GM23338 (cell line): ENCODE data around the gene MAD1L1. TPM values are rescaled to one million over a fixed set of nuclear protein-coding genes. Genes with fewer than 3 reads are reported as not detected.

Experiments used
- ATAC-seq: fragments of 200-7000 bp; cut with Tn5 transposase; 3 replicates; pipeline ENCODE4 v1.9.1; 2020
- DNase-seq: peaks from one replicate; pipeline ENCODE4 v3.0.0-alpha.2; 2015; ENCODE audit warnings: low spot score
- H2AFZ ChIP-seq: fragments of 200-600 bp; sonication (generic); 2 replicates; pipeline ENCODE4 v1.8.0; 2016; ENCODE audit warnings: antibody characterized with exemption, mild to moderate bottlenecking, moderate library complexity
- H3F3A ChIP-seq: fragments of 200-600 bp; sonication (generic); replicated peaks from 2 replicates; pipeline ENCODE4 v1.8.0; 2017; ENCODE audit warnings: antibody characterized with exemption, mixed run types, low read depth
- H3K27ac ChIP-seq: fragments of 200-600 bp; sonication (generic); 2 replicates; pipeline ENCODE4 v1.6.1; 2016; ENCODE audit warnings: low read depth
- H3K27me3 ChIP-seq: fragments of 200-600 bp; sonication (generic); 2 replicates; pipeline ENCODE4 v1.8.0; 2016; ENCODE audit warnings: mild to moderate bottlenecking, mixed run types, moderate library complexity; ENCODE audit not compliant: insufficient read depth
- H3K36me3 ChIP-seq: fragments of 200-600 bp; sonication (generic); 2 replicates; pipeline ENCODE4 v1.8.0; 2016; ENCODE audit warnings: mild to moderate bottlenecking; ENCODE audit not compliant: insufficient read depth
- H3K4me1 ChIP-seq: fragments of 200-600 bp; sonication (generic); 2 replicates; pipeline ENCODE4 v1.8.0; 2016; ENCODE audit warnings: mild to moderate bottlenecking, moderate library complexity; ENCODE audit not compliant: insufficient read depth
- H3K4me2 ChIP-seq: fragments of 200-600 bp; sonication (generic); 2 replicates; pipeline ENCODE4 v1.7.1; 2017; ENCODE audit warnings: mixed run types
- H3K4me3 ChIP-seq: fragments of 200-600 bp; sonication (generic); 2 replicates; pipeline ENCODE4 v1.6.1; 2016; ENCODE audit warnings: mixed run types
- H3K79me2 ChIP-seq: fragments of 200-600 bp; sonication (generic); replicated peaks from 2 replicates; pipeline ENCODE4 v1.8.0; 2017; ENCODE audit warnings: mild to moderate bottlenecking; ENCODE audit not compliant: insufficient read depth
- H3K9me2 ChIP-seq: fragments of 200-600 bp; sonication (generic); 2 replicates; pipeline ENCODE4 v1.8.0; 2017; ENCODE audit not compliant: insufficient read depth
- H4K20me1 ChIP-seq: fragments of 200-600 bp; sonication (generic); replicated peaks from 2 replicates; pipeline ENCODE4 v1.8.0; 2017; ENCODE audit warnings: mild to moderate bottlenecking; ENCODE audit not compliant: insufficient read depth
- H3K27ac Mint-ChIP-seq: 2 replicates; pipeline ENCODE4 v1.8.0; 2020; ENCODE audit warnings: inconsistent platforms, mild to moderate bottlenecking, moderate library complexity, mixed read lengths
- H3K27me3 Mint-ChIP-seq: 3 replicates; pipeline ENCODE4 v1.8.0; 2022; ENCODE audit warnings: low read depth, mild to moderate bottlenecking, moderate library complexity, mixed read lengths, inconsistent platforms; ENCODE audit not compliant: insufficient read depth, poor library complexity
- H3K36me3 Mint-ChIP-seq: 3 replicates; pipeline ENCODE4 v1.8.0; 2021; ENCODE audit warnings: low read depth, mild to moderate bottlenecking, inconsistent platforms, moderate library complexity, mixed read lengths
- H3K4me1 Mint-ChIP-seq: 3 replicates; pipeline ENCODE4 v1.8.0; 2020; ENCODE audit warnings: mild to moderate bottlenecking, inconsistent platforms, mixed read lengths
- H3K4me3 Mint-ChIP-seq: 3 replicates; pipeline ENCODE4 v1.8.0; 2021; ENCODE audit warnings: moderate library complexity, mild to moderate bottlenecking, inconsistent platforms, mixed read lengths
- H3K9me3 Mint-ChIP-seq: 3 replicates; pipeline ENCODE4 v1.8.0; 2020; ENCODE audit warnings: moderate library complexity, mild to moderate bottlenecking, inconsistent platforms, mixed read lengths
- CREB1 ChIP-seq: fragments of 250-450 bp; sonication (Bioruptor Pico); IDR thresholded peaks from 2 replicates; pipeline ENCODE4 v1.5.0; 2020; ENCODE audit warnings: low read depth, mild to moderate bottlenecking, moderate library complexity
- EZH2 ChIP-seq: fragments of 200-600 bp; sonication (generic); IDR thresholded peaks from one replicate; pipeline ENCODE4 v1.8.0; 2017; ENCODE audit warnings: antibody characterized with exemption, mild to moderate bottlenecking, low read depth; ENCODE audit not compliant: unreplicated experiment
- EZH2phosphoT487 ChIP-seq: fragments of 200-600 bp; sonication (generic); IDR thresholded peaks from one replicate; pipeline ENCODE4 v1.8.1; 2018; ENCODE audit warnings: antibody characterized with exemption; ENCODE audit not compliant: unreplicated experiment
- JUNB ChIP-seq: IDR thresholded peaks from one replicate; pipeline ENCODE4 v1.6.1; 2016; ENCODE audit warnings: antibody characterized with exemption; ENCODE audit not compliant: unreplicated experiment
- NANOG ChIP-seq: IDR thresholded peaks from 2 replicates; pipeline ENCODE4 v1.6.1; 2016; ENCODE audit warnings: antibody characterized with exemption, borderline replicate concordance
- POLR2AphosphoS5 ChIP-seq: IDR thresholded peaks from 2 replicates; pipeline ENCODE4 v1.6.1; 2016; ENCODE audit warnings: antibody characterized with exemption, low read depth
- STAT1 ChIP-seq: IDR thresholded peaks from one replicate; pipeline ENCODE4 v1.6.1; 2016; ENCODE audit warnings: antibody characterized with exemption; ENCODE audit not compliant: unreplicated experiment
- ZNF114 ChIP-seq: fragments of 250-450 bp; sonication (Bioruptor Pico); IDR thresholded peaks from 2 replicates; pipeline ENCODE4 v1.5.0; 2020; ENCODE audit warnings: mild to moderate bottlenecking, moderate library complexity
- ZNF331 ChIP-seq: fragments of 250-450 bp; sonication (Bioruptor Pico); IDR thresholded peaks from 2 replicates; pipeline ENCODE4 v1.5.0; 2020; ENCODE audit warnings: low read depth, mild to moderate bottlenecking, moderate library complexity
- polyA plus RNA-seq: library from polyadenylated mRNA; unstranded; fragments of >200 nt; fragmentation: Nextera tagmentation; extraction: Ambion mirVana; gene quantifications from 2 replicates; pipeline ENCODE4 v1.2.1, GENCODE V29; 2016
- total RNA-seq: library from RNA; depleted of rRNA; stranded (reverse); fragments of >200 nt; shearing (Covaris generic); gene quantifications from 2 replicates; pipeline ENCODE4 v1.2.3, GENCODE V29; 2014
- TF ChIP-seq, protein P1 (sequence below): IDR thresholded peaks from 2 replicates; pipeline ENCODE4 v1.6.1; 2016; ENCODE audit warnings: antibody characterized with exemption
- TF ChIP-seq, protein P2 (sequence below): IDR thresholded peaks from one replicate; pipeline ENCODE4 v1.6.1; 2018; ENCODE audit warnings: antibody characterized with exemption; ENCODE audit not compliant: unreplicated experiment
- TF ChIP-seq, protein P3 (sequence below), 2 experiments: fragments of 200-600 bp in 1 of 2; sonication (generic) in 1 of 2; conservative IDR thresholded peaks; 2 replicates each; pipeline versions ENCODE4 v1.5.1 to v1.6.1; 2016 to 2017; ENCODE audit warnings: antibody characterized with exemption in 2 of 2, low read depth in 2 of 2, mild to moderate bottlenecking in 2 of 2, moderate library complexity in 1 of 2
- TF ChIP-seq, protein P4 (sequence below): fragments of 250-450 bp; sonication (Bioruptor Pico); IDR thresholded peaks from 2 replicates; pipeline ENCODE4 v1.5.0; 2020; ENCODE audit warnings: mild to moderate bottlenecking, moderate library complexity

Gene MAD1L1
- total and polyA plus RNA-seq, 2 experiments from 2014 or later = 40.3 to 59.3 TPM

DNA sequence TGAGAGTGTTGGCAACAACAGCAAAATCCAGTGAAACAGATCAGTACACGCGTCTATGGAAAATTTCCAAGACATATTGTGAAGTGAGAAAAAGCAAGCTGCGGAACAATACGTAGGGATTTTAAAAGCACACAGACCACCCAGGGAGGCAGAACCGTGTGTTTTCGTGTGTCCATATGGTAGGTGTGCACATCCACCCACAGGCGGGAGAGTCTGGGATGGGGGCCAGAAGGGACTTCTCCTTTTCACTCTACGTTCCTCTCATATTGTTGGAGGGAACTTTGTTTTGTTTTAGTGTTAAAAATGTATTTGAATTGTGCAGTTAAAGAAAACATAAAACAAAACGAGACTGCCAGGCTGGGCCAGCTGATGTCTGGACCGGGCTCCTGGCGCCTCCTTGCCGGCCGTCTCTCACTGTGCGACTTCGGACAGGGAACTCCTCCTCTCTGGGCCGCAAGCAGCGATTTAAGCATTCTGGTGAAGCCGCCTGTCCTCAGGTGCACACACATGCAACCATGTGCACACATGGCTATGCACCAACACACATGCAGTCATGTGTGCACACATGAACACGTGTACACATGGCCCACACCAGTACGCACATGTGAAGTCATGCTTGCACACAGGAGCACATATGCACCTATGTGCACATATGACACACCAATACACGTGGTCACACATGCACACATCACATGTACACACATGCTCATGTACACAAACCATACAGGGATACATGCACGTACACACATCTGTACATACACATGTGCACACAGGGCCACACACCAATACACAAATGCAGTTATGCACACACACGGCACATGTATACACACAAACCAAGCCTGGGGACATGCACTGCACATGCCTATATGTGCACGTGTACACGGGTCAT lies 421.5 kb downstream of the MAD1L1 start:
- Histone ChIP-seq H3K27ac (no peak overlapping the region), H4K20me1 (no peaks in the 10 kb centered on the region), H2AFZ (no peak overlapping the region), H3K4me3 (no peak overlapping the region), H3K36me3 (no peaks in the 10 kb centered on the region), H3K79me2 (no peaks in the 10 kb centered on the region), H3F3A (no peaks in the 10 kb centered on the region), H3K4me2 (no peak overlapping the region), H3K4me1 (no peaks in the 10 kb centered on the region), H3K27me3 (no peaks in the 10 kb centered on the region), H3K9me2 (no peaks in the 10 kb centered on the region)
- H3K4me3 Mint-ChIP-seq = no peak overlapping the region
- H3K27me3 Mint-ChIP-seq = peaks cover 6% of the 10 kb centered on the region
- no peaks in the 10 kb centered on the region for H3K9me3 Mint-ChIP-seq
- H3K27ac Mint-ChIP-seq = no peak overlapping the region
- peaks cover 3% of the 10 kb centered on the region for H3K4me1 Mint-ChIP-seq
- no peaks in the 10 kb centered on the region for H3K36me3 Mint-ChIP-seq
- TF ChIP-seq POLR2AphosphoS5 = no peak
- no peak for TF ChIP-seq ZNF331 (CRISPR knock-in tag)
- no peak for TF ChIP-seq NANOG
- no peak for TF ChIP-seq EZH2phosphoT487
- no peak for TF ChIP-seq JUNB
- TF ChIP-seq ZNF114 (CRISPR knock-in tag) = no peak
- TF ChIP-seq, protein P1, sequence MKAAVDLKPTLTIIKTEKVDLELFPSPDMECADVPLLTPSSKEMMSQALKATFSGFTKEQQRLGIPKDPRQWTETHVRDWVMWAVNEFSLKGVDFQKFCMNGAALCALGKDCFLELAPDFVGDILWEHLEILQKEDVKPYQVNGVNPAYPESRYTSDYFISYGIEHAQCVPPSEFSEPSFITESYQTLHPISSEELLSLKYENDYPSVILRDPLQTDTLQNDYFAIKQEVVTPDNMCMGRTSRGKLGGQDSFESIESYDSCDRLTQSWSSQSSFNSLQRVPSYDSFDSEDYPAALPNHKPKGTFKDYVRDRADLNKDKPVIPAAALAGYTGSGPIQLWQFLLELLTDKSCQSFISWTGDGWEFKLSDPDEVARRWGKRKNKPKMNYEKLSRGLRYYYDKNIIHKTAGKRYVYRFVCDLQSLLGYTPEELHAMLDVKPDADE = no peak
- TF ChIP-seq, protein P2, sequence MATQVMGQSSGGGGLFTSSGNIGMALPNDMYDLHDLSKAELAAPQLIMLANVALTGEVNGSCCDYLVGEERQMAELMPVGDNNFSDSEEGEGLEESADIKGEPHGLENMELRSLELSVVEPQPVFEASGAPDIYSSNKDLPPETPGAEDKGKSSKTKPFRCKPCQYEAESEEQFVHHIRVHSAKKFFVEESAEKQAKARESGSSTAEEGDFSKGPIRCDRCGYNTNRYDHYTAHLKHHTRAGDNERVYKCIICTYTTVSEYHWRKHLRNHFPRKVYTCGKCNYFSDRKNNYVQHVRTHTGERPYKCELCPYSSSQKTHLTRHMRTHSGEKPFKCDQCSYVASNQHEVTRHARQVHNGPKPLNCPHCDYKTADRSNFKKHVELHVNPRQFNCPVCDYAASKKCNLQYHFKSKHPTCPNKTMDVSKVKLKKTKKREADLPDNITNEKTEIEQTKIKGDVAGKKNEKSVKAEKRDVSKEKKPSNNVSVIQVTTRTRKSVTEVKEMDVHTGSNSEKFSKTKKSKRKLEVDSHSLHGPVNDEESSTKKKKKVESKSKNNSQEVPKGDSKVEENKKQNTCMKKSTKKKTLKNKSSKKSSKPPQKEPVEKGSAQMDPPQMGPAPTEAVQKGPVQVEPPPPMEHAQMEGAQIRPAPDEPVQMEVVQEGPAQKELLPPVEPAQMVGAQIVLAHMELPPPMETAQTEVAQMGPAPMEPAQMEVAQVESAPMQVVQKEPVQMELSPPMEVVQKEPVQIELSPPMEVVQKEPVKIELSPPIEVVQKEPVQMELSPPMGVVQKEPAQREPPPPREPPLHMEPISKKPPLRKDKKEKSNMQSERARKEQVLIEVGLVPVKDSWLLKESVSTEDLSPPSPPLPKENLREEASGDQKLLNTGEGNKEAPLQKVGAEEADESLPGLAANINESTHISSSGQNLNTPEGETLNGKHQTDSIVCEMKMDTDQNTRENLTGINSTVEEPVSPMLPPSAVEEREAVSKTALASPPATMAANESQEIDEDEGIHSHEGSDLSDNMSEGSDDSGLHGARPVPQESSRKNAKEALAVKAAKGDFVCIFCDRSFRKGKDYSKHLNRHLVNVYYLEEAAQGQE = no peak
- no peak for TF ChIP-seq STAT1
- TF ChIP-seq CREB1 (CRISPR knock-in tag) = no peak
- TF ChIP-seq EZH2 = no peak
- TF ChIP-seq, protein P3, sequence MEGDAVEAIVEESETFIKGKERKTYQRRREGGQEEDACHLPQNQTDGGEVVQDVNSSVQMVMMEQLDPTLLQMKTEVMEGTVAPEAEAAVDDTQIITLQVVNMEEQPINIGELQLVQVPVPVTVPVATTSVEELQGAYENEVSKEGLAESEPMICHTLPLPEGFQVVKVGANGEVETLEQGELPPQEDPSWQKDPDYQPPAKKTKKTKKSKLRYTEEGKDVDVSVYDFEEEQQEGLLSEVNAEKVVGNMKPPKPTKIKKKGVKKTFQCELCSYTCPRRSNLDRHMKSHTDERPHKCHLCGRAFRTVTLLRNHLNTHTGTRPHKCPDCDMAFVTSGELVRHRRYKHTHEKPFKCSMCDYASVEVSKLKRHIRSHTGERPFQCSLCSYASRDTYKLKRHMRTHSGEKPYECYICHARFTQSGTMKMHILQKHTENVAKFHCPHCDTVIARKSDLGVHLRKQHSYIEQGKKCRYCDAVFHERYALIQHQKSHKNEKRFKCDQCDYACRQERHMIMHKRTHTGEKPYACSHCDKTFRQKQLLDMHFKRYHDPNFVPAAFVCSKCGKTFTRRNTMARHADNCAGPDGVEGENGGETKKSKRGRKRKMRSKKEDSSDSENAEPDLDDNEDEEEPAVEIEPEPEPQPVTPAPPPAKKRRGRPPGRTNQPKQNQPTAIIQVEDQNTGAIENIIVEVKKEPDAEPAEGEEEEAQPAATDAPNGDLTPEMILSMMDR (conservative IDR thresholded peaks at IDR 0.05; ENCODE audit: low read depth in 2 of 2) = no peak
- TF ChIP-seq, protein P4, sequence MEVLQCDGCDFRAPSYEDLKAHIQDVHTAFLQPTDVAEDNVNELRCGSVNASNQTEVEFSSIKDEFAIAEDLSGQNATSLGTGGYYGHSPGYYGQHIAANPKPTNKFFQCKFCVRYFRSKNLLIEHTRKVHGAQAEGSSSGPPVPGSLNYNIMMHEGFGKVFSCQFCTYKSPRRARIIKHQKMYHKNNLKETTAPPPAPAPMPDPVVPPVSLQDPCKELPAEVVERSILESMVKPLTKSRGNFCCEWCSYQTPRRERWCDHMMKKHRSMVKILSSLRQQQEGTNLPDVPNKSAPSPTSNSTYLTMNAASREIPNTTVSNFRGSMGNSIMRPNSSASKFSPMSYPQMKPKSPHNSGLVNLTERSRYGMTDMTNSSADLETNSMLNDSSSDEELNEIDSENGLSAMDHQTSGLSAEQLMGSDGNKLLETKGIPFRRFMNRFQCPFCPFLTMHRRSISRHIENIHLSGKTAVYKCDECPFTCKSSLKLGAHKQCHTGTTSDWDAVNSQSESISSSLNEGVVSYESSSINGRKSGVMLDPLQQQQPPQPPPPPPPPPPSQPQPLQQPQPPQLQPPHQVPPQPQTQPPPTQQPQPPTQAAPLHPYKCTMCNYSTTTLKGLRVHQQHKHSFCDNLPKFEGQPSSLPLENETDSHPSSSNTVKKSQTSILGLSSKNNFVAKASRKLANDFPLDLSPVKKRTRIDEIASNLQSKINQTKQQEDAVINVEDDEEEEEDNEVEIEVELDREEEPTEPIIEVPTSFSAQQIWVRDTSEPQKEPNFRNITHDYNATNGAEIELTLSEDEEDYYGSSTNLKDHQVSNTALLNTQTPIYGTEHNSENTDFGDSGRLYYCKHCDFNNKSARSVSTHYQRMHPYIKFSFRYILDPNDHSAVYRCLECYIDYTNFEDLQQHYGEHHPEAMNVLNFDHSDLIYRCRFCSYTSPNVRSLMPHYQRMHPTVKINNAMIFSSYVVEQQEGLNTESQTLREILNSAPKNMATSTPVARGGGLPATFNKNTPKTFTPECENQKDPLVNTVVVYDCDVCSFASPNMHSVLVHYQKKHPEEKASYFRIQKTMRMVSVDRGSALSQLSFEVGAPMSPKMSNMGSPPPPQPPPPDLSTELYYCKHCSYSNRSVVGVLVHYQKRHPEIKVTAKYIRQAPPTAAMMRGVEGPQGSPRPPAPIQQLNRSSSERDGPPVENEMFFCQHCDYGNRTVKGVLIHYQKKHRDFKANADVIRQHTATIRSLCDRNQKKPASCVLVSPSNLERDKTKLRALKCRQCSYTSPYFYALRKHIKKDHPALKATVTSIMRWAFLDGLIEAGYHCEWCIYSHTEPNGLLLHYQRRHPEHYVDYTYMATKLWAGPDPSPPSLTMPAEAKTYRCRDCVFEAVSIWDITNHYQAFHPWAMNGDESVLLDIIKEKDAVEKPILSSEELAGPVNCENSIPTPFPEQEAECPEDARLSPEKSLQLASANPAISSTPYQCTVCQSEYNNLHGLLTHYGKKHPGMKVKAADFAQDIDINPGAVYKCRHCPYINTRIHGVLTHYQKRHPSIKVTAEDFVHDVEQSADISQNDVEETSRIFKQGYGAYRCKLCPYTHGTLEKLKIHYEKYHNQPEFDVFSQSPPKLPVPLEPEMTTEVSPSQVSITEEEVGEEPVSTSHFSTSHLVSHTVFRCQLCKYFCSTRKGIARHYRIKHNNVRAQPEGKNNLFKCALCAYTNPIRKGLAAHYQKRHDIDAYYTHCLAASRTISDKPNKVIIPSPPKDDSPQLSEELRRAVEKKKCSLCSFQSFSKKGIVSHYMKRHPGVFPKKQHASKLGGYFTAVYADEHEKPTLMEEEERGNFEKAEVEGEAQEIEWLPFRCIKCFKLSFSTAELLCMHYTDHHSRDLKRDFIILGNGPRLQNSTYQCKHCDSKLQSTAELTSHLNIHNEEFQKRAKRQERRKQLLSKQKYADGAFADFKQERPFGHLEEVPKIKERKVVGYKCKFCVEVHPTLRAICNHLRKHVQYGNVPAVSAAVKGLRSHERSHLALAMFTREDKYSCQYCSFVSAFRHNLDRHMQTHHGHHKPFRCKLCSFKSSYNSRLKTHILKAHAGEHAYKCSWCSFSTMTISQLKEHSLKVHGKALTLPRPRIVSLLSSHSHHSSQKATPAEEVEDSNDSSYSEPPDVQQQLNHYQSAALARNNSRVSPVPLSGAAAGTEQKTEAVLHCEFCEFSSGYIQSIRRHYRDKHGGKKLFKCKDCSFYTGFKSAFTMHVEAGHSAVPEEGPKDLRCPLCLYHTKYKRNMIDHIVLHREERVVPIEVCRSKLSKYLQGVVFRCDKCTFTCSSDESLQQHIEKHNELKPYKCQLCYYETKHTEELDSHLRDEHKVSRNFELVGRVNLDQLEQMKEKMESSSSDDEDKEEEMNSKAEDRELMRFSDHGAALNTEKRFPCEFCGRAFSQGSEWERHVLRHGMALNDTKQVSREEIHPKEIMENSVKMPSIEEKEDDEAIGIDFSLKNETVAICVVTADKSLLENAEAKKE (CRISPR knock-in tag) = no peak
- ATAC-seq = no peak
- no peak for DNase-seq
